A673 (cell line): ENCODE measurements around the gene PTPMT1.

Experiments used
- CTCF ChIP-seq: fragments of 300-800, 200-600 bp; sonication (generic); conservative IDR thresholded peaks from 2 replicates; pipeline ENCODE4 v1.5.1; 2017; ENCODE audit warnings: low read depth, mild to moderate bottlenecking, antibody characterized with exemption, low read length, moderate library complexity, mixed read lengths
- EZH2 ChIP-seq: fragments of 200-600 bp; sonication (generic); IDR thresholded peaks from 2 replicates; pipeline ENCODE4 v1.6.1; 2017; ENCODE audit warnings: borderline replicate concordance, low read depth, mild to moderate bottlenecking, mixed read lengths, antibody characterized with exemption, low read length; ENCODE audit not compliant: poor library complexity, severe bottlenecking

GRCh38 chr11:47615249-47615648, 49.9 kb downstream of the PTPMT1 start:
- TF ChIP-seq CTCF (no peak), EZH2 (no peak)
